H1 (cell line): Measurements from ENCODE around the gene RFX3. TPM values are rescaled to one million over a fixed set of nuclear protein-coding genes. Genes with fewer than 3 reads are reported as not detected.

ENCODE experiments used
- CTCF ChIA-PET: fragments of 300-600 bp; sonication (Branson Sonifier 250); formaldehyde crosslinking; loops from one replicate; lab custom pipeline; 2021; ENCODE audit not compliant: partially characterized antibody; lab: Charles Lee
- POLR2A ChIA-PET: fragments of 300-600 bp; sonication (Branson Sonifier 250); formaldehyde crosslinking; loops from one replicate; lab custom pipeline; 2021; ENCODE audit warnings: inconsistent platforms; ENCODE audit not compliant: partially characterized antibody; lab: Charles Lee
- DNase-seq, 2 experiments: peaks; one replicate each; pipeline versions ENCODE4 v3.0.0 to v3.0.0-alpha.2; 2010 to 2022; ENCODE audit warnings: low spot score in 2 of 2, low read depth in 1 of 2, mixed read lengths in 1 of 2
- FAIRE-seq: peaks from 2 replicates; lab custom pipeline; 2011; peaks lifted over from hg19 to GRCh38; lab: Jason Lieb, UNC
- H2AFZ ChIP-seq: 2 replicates; pipeline ENCODE4 v1.8.1; 2012; ENCODE audit warnings: low read length, inconsistent platforms
- H2AK5ac ChIP-seq: 2 replicates; pipeline ENCODE4 v1.6.1; 2013; ENCODE audit warnings: low read depth, low read length
- H2BK120ac ChIP-seq: replicated peaks from 2 replicates; pipeline ENCODE3; 2013; ENCODE audit warnings: low read depth, low read length, inconsistent platforms
- H2BK12ac ChIP-seq: 2 replicates; pipeline ENCODE4 v1.6.1; 2013; ENCODE audit warnings: low read depth, low read length
- H2BK15ac ChIP-seq: 2 replicates; pipeline ENCODE4 v1.6.1; 2013; ENCODE audit warnings: low read length
- H2BK20ac ChIP-seq: 2 replicates; pipeline ENCODE4 v1.6.1; 2013; ENCODE audit warnings: low read length
- H2BK5ac ChIP-seq: 2 replicates; pipeline ENCODE4 v1.6.1; 2013; ENCODE audit warnings: low read depth, low read length
- H3K14ac ChIP-seq: 2 replicates; pipeline ENCODE4 v1.6.1; 2013; ENCODE audit warnings: inconsistent platforms; ENCODE audit not compliant: insufficient read length
- H3K18ac ChIP-seq: 2 replicates; pipeline ENCODE4 v1.6.1; 2013; ENCODE audit warnings: low read length; ENCODE audit errors: extremely low read depth
- H3K23ac ChIP-seq: 2 replicates; pipeline ENCODE4 v1.6.1; 2013; ENCODE audit warnings: inconsistent platforms; ENCODE audit not compliant: insufficient read length
- H3K23me2 ChIP-seq: 2 replicates; pipeline ENCODE4 v1.6.1; 2013; ENCODE audit warnings: low read depth, low read length
- H3K27ac ChIP-seq: 2 replicates; pipeline ENCODE4 v1.6.1; 2011; ENCODE audit warnings: low read depth, low read length, inconsistent platforms
- H3K27me3 ChIP-seq, 4 experiments: replicated peaks in 1 of 4; 1 replicate in 1 of 4; 2 replicates in 3 of 4; pipeline versions ENCODE4 v1.6.1 to v1.8.1; 2011 to 2013; ENCODE audit warnings: low read length in 3 of 4, mild to moderate bottlenecking in 3 of 4, inconsistent platforms in 2 of 4, mixed read lengths in 2 of 4, moderate library complexity in 1 of 4; ENCODE audit not compliant: control insufficient read depth in 3 of 4, insufficient read depth in 3 of 4; ENCODE audit errors: extremely low read depth in 1 of 4
- H3K36me3 ChIP-seq, 4 experiments: 2 replicates each; pipeline versions ENCODE4 v1.6.1 to v1.8.1; 2011 to 2013; ENCODE audit warnings: mild to moderate bottlenecking in 4 of 4, low read length in 3 of 4, moderate library complexity in 2 of 4, control low read depth in 1 of 4, inconsistent platforms in 1 of 4; ENCODE audit not compliant: insufficient read depth in 4 of 4, control insufficient read depth in 2 of 4
- H3K4ac ChIP-seq: replicated peaks from 2 replicates; pipeline ENCODE3; 2013; ENCODE audit warnings: low read length, low read depth, mixed read lengths, inconsistent platforms; ENCODE audit not compliant: insufficient read length
- H3K4me1 ChIP-seq, 4 experiments: replicated peaks in 1 of 4; 1 replicate in 1 of 4; 2 replicates in 3 of 4; pipeline versions ENCODE4 v1.6.1 to v1.8.1; 2011 to 2013; ENCODE audit warnings: low read length in 3 of 4, inconsistent platforms in 2 of 4, mixed read lengths in 1 of 4; ENCODE audit not compliant: insufficient read depth in 4 of 4, control insufficient read depth in 3 of 4
- H3K4me2 ChIP-seq, 2 experiments: 2 replicates each; pipeline versions ENCODE4 v1.6.1 to v1.8.1; 2011 to 2013; ENCODE audit warnings: low read depth in 2 of 2, low read length in 2 of 2, control low read depth in 1 of 2, inconsistent platforms in 1 of 2, mild to moderate bottlenecking in 1 of 2; ENCODE audit not compliant: insufficient read depth in 1 of 2
- H3K4me3 ChIP-seq, 4 experiments: fragments of 200-600, 300-600 bp in 1 of 4; sonication (generic), shearing (Covaris generic), sonication (Bioruptor Twin) in 1 of 4; 2 replicates each; pipeline versions ENCODE4 v1.5.1 to v1.8.1; 2011 to 2016; ENCODE audit warnings: low read length in 4 of 4, low read depth in 3 of 4, control low read depth in 2 of 4, inconsistent platforms in 2 of 4, mild to moderate bottlenecking in 2 of 4, mixed read lengths in 1 of 4, moderate library complexity in 1 of 4; ENCODE audit not compliant: insufficient read depth in 2 of 4; ENCODE audit errors: extremely low read depth in 1 of 4
- H3K56ac ChIP-seq: replicated peaks from 2 replicates; pipeline ENCODE3; 2013; ENCODE audit warnings: low read depth, mild to moderate bottlenecking, mixed read lengths, low read length, inconsistent platforms; ENCODE audit not compliant: insufficient read length
- H3K79me1 ChIP-seq: 2 replicates; pipeline ENCODE4 v1.6.1; 2013; ENCODE audit warnings: low read depth, low read length, control low read depth
- H3K79me2 ChIP-seq, 2 experiments: 2 replicates each; pipeline versions ENCODE4 v1.6.1 to v1.8.1; 2012 to 2013; ENCODE audit warnings: low read length in 2 of 2, mild to moderate bottlenecking in 2 of 2, inconsistent platforms in 1 of 2; ENCODE audit not compliant: insufficient read depth in 2 of 2, control insufficient read depth in 1 of 2
- H3K9ac ChIP-seq, 4 experiments: replicated peaks in 1 of 4; 1 replicate in 1 of 4; 2 replicates in 3 of 4; pipeline versions ENCODE4 v1.6.1 to v1.8.1; 2011 to 2013; ENCODE audit warnings: low read depth in 3 of 4, low read length in 3 of 4, control low read depth in 2 of 4, mild to moderate bottlenecking in 2 of 4, moderate library complexity in 2 of 4, inconsistent platforms in 1 of 4; ENCODE audit errors: extremely low read depth in 1 of 4
- H3K9me3 ChIP-seq, 2 experiments: 2 replicates each; pipeline versions ENCODE4 v1.6.1 to v1.8.1; 2012 to 2013; ENCODE audit warnings: mild to moderate bottlenecking in 2 of 2, moderate library complexity in 2 of 2, control low read depth in 1 of 2, inconsistent platforms in 1 of 2, low read depth in 1 of 2, low read length in 1 of 2, mixed read lengths in 1 of 2; ENCODE audit not compliant: insufficient read depth in 2 of 2
- H4K20me1 ChIP-seq, 2 experiments: replicated peaks in 1 of 2; 2 replicates each; pipeline versions ENCODE3 to v1.8.1; 2011 to 2013; ENCODE audit warnings: inconsistent platforms in 2 of 2, low read length in 2 of 2, mild to moderate bottlenecking in 1 of 2; ENCODE audit not compliant: insufficient read depth in 2 of 2, control insufficient read depth in 1 of 2
- H4K5ac ChIP-seq: 2 replicates; pipeline ENCODE4 v1.6.1; 2013; ENCODE audit warnings: low read length, low read depth, mixed read lengths, inconsistent platforms; ENCODE audit not compliant: insufficient read length
- H4K8ac ChIP-seq: 2 replicates; pipeline ENCODE4 v1.8.0; 2013; ENCODE audit warnings: mild to moderate bottlenecking, moderate library complexity, low read length, inconsistent platforms; ENCODE audit not compliant: insufficient read depth; ENCODE audit errors: extremely low read depth
- H4K91ac ChIP-seq: replicated peaks from 2 replicates; pipeline ENCODE3; 2013; ENCODE audit warnings: low read length, mixed read lengths, inconsistent platforms; ENCODE audit not compliant: insufficient read length
- ATF2 ChIP-seq: IDR thresholded peaks from 2 replicates; pipeline ENCODE4 v1.6.1; 2012; ENCODE audit warnings: low read length, inconsistent platforms
- CREB1 ChIP-seq: IDR thresholded peaks from 2 replicates; pipeline ENCODE4 v1.6.1; 2012; ENCODE audit warnings: inconsistent platforms
- CTBP2 ChIP-seq: IDR thresholded peaks from 2 replicates; pipeline ENCODE4 v1.7.0; 2011; ENCODE audit warnings: borderline replicate concordance, mild to moderate bottlenecking, moderate library complexity, mixed read lengths, low read length; ENCODE audit not compliant: insufficient read depth, insufficient read length
- KDM1A ChIP-seq: fragments of 200-600, 300-600 bp; sonication (generic); IDR thresholded peaks from 2 replicates; pipeline ENCODE4 v1.7.1; 2016; ENCODE audit warnings: mild to moderate bottlenecking, low read length, borderline replicate concordance
- POLR2A ChIP-seq, 2 experiments: IDR thresholded peaks; 1 replicate in 1 of 2; 2 replicates in 1 of 2; pipeline ENCODE4 v1.6.1; 2011; ENCODE audit warnings: low read depth in 2 of 2, low read length in 2 of 2, mild to moderate bottlenecking in 2 of 2; ENCODE audit errors: control extremely low read depth in 1 of 2
- TAF7 ChIP-seq: optimal IDR thresholded peaks from 2 replicates; pipeline ENCODE3; 2011; ENCODE audit warnings: low read depth, mild to moderate bottlenecking, inconsistent platforms, low read length, moderate library complexity, borderline replicate concordance
- TCF12 ChIP-seq: IDR thresholded peaks from 2 replicates; pipeline ENCODE4 v1.6.1; 2011; ENCODE audit warnings: low read depth, mild to moderate bottlenecking, low read length
- TEAD4 ChIP-seq: IDR thresholded peaks from 2 replicates; pipeline ENCODE4 v1.6.1; 2012; ENCODE audit warnings: low read depth, low read length, inconsistent platforms, mixed read lengths
- ZNF274 ChIP-seq: IDR thresholded peaks from 2 replicates; pipeline ENCODE4 v1.7.0; 2012; ENCODE audit warnings: low read length, borderline replicate concordance; ENCODE audit errors: extremely low read depth
- WGBS, 2 experiments: shearing (Covaris generic) in 1 of 2; methylation state at CpG; one replicate each; pipeline versions ENCODE4 v1.1.6 to v1.1.7; 2013 to 2015; ENCODE audit warnings: low lambda C conversion rate in 2 of 2, mixed read lengths in 2 of 2, inconsistent platforms in 1 of 2, low coverage in 1 of 2, missing lambda C conversion rate in 1 of 2; ENCODE audit not compliant: insufficient replicate concordance in 2 of 2, insufficient coverage in 1 of 2, insufficient read length in 1 of 2; ENCODE audit errors: extremely low coverage in 1 of 2, missing lambda C conversion rate in 1 of 2; 5-methylcytosine and 5-hydroxymethylcytosine counted together
- polyA plus RNA-seq, 7 experiments: library from polyadenylated mRNA; depleted of rRNA in 3 of 7; stranded (reverse) in 5 of 7; unstranded in 2 of 7; fragments of >200 nt in 5 of 7; fragments of 200-250 nt in 2 of 7; gene quantifications; 1 replicate in 5 of 7; 2 replicates in 1 of 7; 4 replicates in 1 of 7; pipeline versions ENCODE4 v1.2.1 to v1.2.3, GENCODE V29; 2011 to 2013; ENCODE audit warnings: missing spikeins in 2 of 7, mixed read lengths in 2 of 7
- total RNA-seq: library from RNA; stranded (reverse); fragmentation: NEBNext Ultra II Directional; extraction: Animal tissue kit (Norgen Biotek cat#: 25700); gene quantifications from 2 replicates; pipeline ENCODE4 v1.2.1, GENCODE V29; 2021
- TF ChIP-seq, protein P1 (sequence below): IDR thresholded peaks from 2 replicates; pipeline ENCODE4 v1.6.1; 2012; ENCODE audit warnings: inconsistent platforms

RFX3 gene
- total and polyA plus RNA-seq, 2 of the 8 experiments (the other 6 are each of a cell fraction or from before 2014, with no cell fraction given) = 4.9 to 22.6 TPM

DNA sequence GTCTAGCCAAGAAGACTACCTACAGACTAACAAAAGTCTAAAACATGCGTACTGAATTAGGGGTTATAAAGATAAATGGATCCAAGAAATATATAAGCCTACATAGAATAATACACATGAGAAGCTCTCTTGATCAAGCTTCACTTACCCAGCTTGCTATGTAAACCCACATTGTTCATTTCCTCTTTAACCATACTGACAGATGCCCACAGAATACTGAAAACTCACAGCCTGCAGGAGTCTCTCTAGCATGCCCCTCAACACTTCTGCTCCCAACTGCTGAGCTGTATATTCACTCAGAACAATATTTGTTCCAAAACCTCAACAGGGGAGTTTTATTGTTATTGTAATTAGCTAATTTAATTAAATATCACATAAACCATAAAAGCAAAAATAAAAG, 52.4 kb downstream of the RFX3 start:
- no peak overlapping the region for H2AFZ ChIP-seq
- H3K79me1 ChIP-seq = 0 out of 2 replicates have a peak, but pooled peaks cover 2% of the 10 kb centered on the region
- no peaks in the 10 kb centered on the region for H3K23me2 ChIP-seq
- H4K91ac ChIP-seq = no peak overlapping the region
- H2AK5ac ChIP-seq = no peak overlapping the region
- H3K27ac ChIP-seq = no peak overlapping the region
- H3K9me3 ChIP-seq = no peaks in the 10 kb centered on the region
- H3K4me3 ChIP-seq = no peak overlapping the region
- FAIRE-seq (no peak), DNase-seq (no peak)
- no peak overlapping the region for H3K9ac ChIP-seq
- ChIA-PET CTCF (interaction anchor here (1.6 kb wide), 1 partner anchor 32 kb away, joined by 3 read pairs; no protein-coding TSS in a partner anchor), POLR2A (interaction anchor here (0.9 kb wide), 1 partner anchor 53 kb away, joined by 5 read pairs; no protein-coding TSS in a partner anchor)
- H2BK120ac ChIP-seq = no peak overlapping the region
- H3K79me2 ChIP-seq = peaks cover 0 to 19% of the 10 kb centered on the region in 2 experiments; a peak in 2 of 4 replicates
- H4K20me1 ChIP-seq = no peaks in the 10 kb centered on the region
- no peak overlapping the region for H2BK5ac ChIP-seq
- H3K18ac ChIP-seq = no peak overlapping the region
- no peak overlapping the region for H4K8ac ChIP-seq
- no peak overlapping the region for H3K56ac ChIP-seq
- no peak for TF ChIP-seq ZNF274
- no peak for TF ChIP-seq CTBP2
- no peak for TF ChIP-seq TCF12
- TF ChIP-seq, protein P1, sequence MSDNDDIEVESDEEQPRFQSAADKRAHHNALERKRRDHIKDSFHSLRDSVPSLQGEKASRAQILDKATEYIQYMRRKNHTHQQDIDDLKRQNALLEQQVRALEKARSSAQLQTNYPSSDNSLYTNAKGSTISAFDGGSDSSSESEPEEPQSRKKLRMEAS = no peak
- TF ChIP-seq TAF7 = no peak
- TF ChIP-seq TEAD4 = no peak
- TF ChIP-seq POLR2A (IDR thresholded peaks at IDR 0.05; ENCODE audit: control extremely low read depth in 1 of 2, low read depth in 2 of 2, low read length in 2 of 2) = no peak
- TF ChIP-seq KDM1A = no peak
- no peak for TF ChIP-seq CREB1
- TF ChIP-seq ATF2 = no peak
- TF ChIP-seq, all 59 proteins: peak for 0
- Histone ChIP-seq H2BK15ac (no peak overlapping the region), H3K36me3 (no peaks in the 10 kb centered on the region), H3K23ac (no peak overlapping the region), H3K4me1 (peaks cover 0 to under 1% (median 0%) of the 10 kb centered on the region in 4 experiments; a peak in 2 of 7 replicates), H3K14ac (no peak overlapping the region), H3K4me2 (no peak overlapping the region), H2BK12ac (no peak overlapping the region), H3K4ac (no peak overlapping the region), H4K5ac (no peak overlapping the region), H2BK20ac (no peak overlapping the region), H3K27me3 (no peaks in the 10 kb centered on the region)
- 84% methylated on average over 1 of the region's 1 CpG; no CpG with 5 or more reads in 1 of the 2 experiments for WGBS, 2 experiments
